CD4-positive, alpha-beta T cell treated with Interleukin-12 subunit alpha and Interleukin-12 subunit beta, for 1 hour (primary cell): Measurements from ENCODE around the gene KLHDC8B.

Source experiments
- DNase-seq: peaks from one replicate; pipeline ENCODE4 v3.0.0-alpha.2; 2020

The KLHDC8B gene

DNA sequence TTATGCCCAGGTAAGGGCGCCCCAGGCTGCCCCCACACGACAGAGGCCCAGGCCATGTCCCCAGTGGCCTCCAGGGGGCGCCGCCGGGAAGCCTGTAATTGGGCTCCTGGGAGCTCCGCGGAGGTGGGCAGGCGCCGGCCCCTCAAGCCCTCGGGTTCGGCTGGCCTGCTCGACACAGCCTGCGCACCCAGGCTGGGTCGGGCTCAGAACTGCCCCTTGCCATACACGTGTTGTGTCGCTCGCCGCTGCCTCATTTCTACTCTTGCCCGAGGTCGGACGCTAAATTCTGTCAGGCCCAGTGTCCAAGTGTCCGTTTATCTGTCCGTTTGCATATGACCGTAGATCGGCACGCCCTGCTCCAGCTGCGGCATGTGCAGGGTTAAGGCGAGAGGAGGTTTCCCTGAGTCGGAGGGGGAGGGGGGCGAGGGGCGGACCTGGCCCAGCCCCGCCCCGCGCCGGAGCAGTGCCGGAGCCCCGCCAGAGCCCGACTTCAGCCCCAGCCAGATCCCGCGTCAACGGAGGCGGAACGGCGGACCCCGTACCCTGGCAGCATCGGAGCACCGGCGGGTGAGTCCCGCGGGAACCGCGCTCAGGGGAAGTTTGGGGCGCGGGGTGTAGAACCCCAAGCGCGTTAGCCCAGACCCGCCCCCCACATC is at the start of gene KLHDC8B:
TSS of gene KLHDC8B (plus strand) at position 480 of the 656 bp plus-strand sequence. CDS start 1,172 bp downstream, outside the sequence.
- DNase-seq, result peak; percentile 83

DNA sequence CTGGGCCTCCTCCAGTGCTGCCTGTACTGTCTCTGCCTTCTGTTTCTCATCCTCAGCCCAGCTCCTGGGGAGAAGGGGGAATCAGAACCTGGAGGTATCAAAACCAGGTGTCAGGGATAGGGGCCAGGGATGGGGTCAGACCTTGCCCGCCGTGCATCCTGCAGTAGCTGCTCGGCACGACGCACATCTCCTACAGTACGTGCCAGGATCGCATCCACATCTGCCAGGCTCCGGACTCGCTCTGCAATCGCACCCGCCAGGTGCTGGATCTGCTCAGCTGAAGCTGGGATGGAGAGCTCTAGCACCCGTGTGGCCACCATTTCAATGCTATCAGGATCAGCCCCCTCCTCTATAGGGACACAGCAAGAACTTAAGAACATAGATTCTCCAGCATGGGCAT is 49.4 kb upstream of the KLHDC8B start:
- no peak for DNase-seq

DNA sequence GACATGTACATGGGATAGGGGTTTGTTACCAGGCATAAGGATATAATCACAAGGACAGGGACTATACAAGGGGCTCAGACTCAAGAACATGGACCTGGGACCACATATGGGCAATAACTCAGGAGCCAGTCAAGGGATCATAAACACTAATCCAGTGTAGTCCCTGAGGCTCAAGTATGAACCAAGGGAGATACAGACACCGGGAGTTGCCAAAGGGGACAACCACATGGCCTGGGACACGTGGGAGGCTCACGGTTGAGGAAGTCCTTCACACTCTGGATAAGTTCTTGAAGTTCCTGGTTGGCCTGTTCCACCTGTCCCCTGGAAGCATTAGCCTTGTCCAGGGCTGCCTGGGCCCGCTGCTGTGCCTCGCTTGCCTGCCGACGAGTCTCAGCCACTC is 48.9 kb upstream of the KLHDC8B start:
- no peak for DNase-seq

DNA sequence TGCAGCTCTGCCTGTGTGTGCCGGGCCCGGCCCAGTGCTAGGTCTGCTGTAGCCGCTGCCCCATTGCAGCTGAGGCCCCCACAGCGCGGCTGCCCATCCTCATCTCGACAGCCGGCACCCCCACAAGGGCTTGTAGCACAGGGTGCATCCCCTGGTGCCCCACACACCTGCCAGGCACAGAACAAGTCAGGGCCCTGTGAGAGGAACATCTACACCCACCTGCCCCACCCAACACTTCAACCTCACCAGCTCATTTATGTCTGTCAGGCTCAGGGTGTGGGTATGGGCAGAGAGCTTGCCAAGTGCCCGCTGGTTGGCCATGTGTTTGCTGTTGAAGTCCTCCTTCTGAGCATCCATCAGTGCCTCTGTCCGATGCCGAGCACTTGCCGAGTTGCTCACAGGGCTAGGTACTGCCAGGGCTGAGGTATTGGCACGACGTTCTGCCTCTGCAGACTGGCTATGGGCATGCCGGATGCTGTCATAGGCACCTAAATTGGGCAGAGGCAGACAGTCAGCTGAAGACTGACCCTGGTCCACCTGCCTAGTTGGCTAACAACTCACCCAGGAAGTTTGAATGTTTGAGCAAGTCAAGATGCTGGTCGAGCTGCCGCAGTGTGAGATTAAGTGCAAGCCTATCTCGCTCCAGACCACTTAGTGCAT is 48.4 kb upstream of the KLHDC8B start:
- DNase-seq, result no peak

DNA sequence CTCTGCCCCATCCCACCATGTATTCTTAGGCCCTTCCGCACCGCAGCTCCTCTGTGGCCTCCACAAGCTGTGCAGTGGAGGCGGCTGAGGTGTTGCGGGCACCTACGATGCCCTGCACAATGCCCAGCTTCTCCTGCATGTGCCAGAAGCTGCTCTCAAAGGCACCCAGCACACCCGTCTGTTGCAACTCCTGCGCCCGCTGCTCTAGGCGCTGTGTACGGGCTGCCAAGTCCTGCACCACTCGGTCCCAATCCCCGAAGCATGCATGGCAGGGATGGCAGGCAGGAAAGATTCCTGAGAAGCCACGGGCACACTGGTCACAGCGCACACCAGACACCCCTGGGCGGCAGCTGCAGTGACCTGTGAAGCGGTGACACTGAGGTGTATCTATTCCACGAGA is 47.7 kb upstream of the KLHDC8B start:
- DNase-seq, result no peak

DNA sequence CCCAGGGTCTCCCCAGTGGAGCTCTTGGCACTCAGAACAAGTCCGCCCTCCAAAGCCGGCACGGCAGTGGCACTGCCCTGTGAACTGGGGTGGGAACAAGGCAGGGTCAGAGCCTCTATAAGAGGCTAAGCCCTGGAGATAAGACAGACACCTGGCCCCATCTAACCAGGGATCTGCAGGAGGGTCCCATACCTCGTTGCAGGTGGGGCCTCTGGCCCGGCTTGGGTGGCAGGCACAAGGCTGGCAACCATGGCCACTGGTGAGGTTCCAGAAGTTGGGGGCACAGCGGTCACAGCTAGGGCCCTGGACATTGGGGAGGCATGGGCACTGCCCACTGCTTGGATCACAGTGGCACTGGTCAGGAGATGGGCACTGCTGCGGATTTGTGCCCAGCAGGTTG is 47.2 kb upstream of the KLHDC8B start:
- DNase-seq, result no peak

DNA sequence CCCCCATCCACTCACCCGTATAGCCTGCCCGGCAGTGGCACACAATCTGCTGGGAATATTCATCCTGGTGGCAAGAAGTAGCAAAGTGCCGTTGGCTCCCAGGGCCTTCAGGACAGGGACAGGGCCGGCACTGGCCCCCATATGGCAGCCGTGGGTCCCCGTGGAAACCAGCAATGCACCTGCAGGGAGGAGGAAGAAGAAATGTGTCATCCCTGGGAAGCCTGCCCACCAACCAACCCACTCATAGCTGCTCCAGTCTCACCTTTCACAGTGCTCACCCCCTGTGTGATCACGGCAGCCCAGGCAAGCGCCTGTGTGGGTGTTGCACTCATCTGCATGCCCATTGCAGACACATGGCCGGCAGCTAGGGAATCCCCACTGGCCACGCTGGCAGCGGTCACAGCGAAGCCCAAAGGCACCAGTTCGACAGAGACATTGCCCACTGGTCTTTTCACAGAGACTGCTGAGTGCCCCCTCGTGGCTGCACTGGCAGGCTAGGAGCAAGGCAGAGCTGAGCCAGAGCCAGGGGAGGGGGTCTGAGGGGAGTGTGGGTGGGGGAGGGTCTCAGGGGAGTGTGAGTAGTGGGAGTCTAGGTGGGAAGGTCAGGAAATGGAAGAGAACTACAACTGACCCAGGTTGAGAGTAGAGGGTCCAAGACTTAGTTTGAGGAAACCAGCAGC is 46.3 kb upstream of the KLHDC8B start:
- no peak for DNase-seq

DNA sequence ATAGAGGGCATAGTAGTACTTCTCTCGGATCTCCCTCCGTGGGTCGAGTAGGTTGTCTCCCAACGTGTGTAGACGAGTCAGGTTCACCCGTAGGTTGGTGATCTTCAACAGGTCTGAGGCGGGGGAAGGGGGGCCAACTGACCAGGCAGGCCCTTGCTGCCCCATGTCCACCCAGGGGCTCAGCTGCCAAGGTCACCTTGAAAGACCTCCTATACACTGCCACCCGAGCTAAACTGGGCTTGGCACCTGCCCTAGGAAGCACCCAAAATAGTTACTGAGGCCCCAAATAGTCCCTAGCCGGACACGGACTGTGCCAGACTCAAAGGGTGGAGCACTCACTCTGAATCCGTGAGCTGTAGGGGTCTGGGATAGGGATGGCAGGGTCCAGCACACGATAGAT is 40.4 kb upstream of the KLHDC8B start:
- no peak for DNase-seq

DNA sequence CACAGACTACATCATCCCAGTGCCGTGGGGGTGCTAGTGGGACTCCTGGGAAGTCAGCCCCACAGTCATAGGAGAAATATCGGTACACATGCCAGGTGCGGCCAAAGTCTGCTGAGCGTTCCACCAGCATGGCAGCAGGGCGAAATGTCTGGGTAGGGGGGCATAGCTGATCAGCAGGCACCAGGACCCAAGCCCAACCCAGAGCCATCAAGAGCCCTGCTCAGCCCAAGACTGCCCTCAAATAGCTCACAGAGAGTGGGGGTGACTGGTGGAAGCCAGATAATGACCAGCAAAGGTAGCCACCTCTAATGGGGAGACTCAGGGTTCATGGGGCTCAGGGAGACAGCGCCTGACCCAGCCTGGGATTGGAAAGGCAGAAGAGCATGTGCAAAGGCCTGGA is 39.8 kb upstream of the KLHDC8B start:
- DNase-seq, result no peak

DNA sequence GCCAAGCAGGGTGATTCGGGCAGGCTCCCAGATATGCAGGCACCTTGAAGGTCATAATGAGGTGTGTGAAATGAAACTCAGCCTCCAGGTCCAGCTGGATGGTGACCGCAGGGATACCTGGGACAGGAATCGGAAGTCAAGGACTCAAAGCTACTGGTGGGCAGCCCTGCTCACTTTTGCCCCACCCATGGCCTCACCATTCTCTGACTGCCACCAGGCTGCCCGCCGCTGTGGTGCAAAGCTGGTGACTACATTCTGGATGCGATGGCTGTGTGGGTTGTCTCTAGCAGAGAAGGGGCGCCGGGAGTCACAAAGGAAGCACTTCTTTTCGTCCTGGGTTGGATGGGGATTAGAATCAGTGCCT is 39.3 kb upstream of the KLHDC8B start:
- no peak for DNase-seq

DNA sequence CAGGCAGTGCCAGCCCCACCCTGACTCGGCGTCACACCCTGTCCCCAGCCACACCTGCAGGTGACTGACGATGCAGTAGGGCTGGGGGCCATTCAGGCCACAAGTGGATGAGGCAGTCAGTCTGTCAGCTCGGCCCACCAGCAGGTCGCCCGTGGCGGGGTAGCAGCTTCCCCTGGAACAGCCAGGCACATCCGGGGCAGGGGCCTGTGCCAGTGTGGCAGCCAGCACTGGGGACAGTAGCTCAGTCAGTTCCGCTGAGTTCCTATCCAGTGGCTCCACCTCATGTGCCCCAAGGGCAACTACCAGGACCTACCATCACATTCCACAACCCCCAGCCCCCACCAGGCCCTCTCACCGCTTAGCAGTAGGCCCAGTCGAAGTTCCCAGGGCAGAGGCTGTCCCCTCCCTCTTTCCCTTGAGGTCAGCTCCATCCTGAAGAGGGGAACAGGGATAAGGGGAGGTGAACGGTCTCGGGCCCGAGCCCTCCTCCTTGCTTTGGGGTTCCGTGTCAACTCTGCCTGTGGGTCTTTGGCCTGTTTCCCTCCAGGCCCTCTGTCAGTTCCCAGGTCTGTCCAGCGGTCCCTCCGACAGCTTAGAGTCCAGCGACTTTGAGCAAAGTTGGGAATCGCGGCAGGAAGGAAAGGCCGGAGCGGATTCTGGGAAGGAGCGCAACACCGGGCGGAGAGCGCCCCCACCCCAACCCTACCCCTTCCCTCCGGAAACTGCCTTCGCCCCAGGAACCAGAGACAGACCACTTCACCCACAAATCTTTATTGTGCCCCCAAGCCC is 38.8 kb upstream of the KLHDC8B start, which contains the start of gene LAMB2:
TSS of gene LAMB2 (minus strand) at position 614 of the 789 bp plus-strand sequence. CDS start at position 431, 183 bp downstream.
- DNase-seq, result no peak

DNA sequence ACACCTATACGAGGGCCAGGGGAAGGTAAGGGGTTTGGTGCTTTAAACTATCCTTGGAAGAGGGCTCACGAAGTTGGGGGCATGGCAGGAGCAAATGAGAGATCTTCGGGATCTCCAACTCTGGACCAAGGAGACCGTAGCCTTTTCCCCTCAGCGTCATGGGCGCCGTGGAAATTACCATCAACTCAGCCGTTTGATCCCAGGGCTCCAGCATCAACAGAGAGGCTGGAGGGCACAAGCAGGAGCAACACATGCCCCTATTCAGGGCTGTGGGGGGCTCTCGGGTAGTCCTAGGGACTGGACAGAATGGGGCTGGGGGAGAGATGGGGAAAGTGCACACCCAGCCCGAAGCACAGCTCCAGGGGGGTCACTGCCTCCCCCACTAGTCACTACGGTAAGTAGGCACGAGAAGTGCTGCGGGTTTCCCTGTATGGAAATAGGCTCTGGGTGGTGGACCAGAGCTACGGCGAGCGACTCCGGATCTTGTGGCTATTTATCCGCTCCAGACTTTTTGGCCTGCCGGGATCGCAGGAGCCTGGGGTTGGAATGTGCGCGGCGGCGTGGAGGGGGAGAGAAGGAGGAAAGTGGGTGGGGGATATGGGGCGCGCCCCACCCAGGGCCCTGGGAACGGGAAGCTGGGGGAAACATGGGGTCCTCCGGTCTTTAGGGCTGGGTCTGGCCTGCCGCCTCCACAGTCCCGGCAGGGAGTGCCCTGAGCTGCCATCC is 38.0 kb upstream of the KLHDC8B start:
- no peak for DNase-seq

DNA sequence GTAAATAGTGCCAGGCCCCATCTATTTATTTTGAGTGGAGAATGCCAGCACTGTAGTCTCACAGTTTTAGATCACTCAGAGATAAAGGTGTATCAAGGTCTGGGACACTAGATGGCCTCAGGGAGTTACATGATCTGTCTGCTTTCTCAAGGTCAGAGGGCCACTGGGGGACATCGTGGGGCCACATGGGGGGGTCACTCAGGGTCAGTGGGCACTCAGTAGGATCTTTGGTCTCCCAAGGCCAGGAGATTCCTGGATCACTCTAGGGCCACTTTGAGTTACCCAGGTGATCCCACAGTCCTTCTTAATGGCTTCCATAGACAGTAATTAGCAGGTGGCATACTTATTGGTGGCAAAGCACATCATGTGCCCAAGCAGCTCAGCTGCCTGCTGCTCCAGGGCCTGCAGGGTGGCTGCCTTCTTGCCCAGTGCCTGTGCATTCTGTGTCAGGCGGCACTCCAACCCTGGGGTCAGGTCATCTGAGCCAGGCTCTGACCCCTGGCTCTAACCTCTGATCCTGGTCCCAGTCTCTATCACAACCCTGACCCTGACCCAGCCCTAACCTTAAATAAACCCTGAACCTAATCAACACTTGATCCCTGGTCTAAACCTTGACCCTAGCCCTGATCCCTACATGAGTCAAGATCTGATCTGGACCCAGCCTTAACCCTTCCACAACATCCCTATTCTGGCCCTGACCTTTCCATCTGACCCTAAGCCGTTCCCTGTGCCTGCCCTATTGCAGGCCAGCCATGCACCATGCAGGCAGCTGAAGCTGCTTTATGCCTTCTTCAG is 36.7 kb upstream of the KLHDC8B start:
- DNase-seq, result no peak

DNA sequence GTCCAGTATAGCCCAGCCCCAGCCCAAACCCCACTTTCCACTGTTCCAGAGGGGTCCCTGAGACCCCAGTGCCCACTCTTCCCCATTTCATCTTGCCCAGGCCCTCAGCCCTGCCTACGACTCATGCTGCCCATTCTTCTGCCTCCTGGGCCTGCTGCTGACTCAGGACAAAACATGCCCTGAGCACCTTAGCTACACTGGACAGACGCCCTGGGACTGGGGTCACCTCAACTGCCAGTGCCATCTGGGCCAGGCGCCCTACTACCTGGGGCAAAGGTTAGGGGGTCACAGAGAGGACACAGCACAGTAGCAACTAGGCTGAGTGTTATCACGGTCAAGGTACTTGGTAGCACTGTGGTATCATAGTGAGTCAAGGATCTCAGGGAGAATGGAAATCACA is 35.9 kb upstream of the KLHDC8B start:
- no peak for DNase-seq

DNA sequence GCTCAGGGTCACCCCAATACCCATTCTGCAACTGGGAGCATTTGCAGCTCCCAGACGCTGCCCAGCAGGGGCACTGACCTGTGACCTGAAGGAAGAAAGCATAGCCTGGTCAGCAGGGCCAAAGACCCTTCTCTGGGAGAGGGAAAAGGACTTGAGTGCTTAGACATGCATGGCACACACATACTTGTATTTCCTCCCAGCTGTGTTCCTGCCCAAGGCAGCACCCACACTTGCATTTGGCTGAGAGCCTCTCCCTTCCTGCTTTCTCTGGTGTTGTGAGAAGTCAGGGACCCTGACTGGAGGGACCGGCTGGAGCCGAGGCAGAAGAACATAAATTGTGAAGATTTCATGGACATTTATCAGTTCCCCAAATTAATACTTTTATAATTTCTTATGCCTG is 31.3 kb upstream of the KLHDC8B start:
- DNase-seq, result no peak

DNA sequence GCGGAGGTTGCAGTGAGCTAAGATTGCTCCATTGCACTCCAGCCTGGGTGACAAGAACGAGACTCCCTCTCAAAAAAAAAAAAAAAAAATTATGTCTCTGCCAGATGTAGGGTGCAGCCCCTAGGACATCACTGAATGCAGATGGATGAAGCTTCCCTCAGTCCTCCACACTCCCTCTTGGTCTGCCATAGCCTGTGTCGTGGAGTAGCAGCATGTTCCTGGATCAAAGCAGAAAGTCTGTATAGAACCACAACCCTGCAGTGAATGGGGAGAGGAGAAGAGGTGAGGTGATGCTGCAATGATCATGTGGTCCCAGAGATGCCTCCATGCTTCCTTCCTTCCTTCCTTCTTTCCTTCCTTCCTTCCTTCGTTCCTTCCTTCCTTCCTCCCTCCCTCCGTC is 23.2 kb upstream of the KLHDC8B start:
- no peak for DNase-seq

DNA sequence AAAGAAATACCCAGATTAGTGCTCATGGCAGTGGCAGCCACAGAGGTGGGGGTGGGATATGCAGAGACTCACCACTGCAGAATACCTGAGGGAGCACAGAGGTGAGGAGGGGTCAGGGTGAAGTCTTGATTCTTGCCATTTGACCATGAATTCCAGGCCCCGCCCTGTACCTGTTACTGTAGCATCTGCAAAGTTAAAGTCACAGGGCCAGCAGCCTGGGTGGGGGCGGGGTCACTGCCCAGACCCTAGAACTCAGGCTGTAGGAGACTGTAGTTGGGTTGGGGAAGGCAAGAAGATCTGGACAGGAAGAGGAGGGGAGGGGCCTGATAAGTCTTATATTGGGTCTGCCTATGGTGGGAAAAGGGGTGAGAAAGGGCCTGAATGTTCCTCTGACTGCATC is 19.8 kb upstream of the KLHDC8B start:
- DNase-seq, result no peak

DNA sequence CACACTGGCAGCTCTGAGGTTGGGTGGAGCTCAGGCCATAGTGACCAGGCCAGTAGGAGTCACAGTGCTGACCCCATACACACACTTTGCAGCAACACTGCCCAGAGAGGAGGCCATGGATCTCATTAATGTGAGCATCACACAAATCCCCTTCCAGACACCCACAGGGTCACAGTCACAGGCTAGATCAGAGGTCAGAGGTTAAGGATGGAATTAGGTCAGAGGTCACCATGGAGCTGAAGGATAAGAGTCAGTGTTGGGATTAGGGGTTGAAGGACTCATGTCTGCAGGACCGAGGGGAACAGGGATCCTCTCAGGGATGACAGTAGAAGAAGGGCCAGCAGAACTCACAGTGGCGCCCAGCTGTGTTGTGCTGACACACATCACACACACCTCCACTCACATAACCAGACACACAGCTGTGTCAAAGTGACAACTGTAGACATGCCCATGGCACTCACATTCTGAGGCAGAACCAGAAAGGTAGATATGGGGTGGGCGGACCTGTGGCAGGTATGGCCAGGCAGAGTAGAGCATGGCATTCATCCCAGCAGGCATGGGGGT is 18.0 kb upstream of the KLHDC8B start:
- DNase-seq, result no peak

DNA sequence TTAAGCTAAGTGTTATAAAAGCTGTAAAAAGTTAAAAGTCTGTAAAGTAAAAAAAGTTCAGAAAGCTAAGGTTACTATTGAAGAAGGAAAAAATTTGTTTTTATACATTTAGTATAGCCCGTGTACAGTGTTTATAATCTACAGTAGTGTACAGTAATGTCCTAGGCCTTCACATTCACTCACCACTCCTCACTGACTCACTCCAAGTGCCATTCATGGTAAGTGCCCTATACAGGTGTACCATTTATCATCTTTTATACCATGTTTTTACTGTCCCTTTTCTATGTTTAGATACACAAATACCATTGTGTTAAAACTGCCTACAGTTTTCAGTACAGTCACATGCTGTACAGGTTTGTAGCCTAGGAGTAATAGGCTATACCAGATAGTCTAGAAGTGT is 14.1 kb upstream of the KLHDC8B start:
- DNase-seq, result no peak

DNA sequence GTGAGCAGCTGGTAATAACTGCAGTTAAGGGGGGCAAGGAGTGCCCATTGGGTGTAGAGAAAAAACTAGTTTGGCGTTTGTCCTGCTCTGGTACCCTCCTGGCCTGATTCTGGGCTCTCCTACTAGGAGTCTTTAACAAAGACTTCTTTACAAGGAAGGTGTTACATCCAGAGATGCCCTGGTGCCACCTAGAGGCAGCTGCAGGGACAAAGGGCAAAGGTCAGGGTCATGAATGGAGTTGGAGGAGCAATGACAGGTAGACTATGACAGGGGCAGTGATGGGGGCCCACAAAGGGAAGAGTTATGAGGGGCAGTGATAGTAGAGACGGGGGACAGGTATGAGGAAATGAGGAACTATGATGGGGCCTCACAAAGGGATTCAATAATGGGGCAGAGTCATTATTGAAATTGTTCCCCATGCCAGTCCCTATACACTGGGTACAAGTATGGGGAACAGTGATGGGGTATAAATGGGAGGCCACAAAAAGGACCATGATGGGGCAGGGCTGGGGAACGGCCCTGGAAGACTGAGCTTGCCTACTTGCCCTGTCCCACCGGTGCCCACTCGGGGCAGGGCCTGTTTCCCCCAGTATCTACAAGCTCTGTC is 13.2 kb upstream of the KLHDC8B start:
- DNase-seq, result peak; percentile 70

DNA sequence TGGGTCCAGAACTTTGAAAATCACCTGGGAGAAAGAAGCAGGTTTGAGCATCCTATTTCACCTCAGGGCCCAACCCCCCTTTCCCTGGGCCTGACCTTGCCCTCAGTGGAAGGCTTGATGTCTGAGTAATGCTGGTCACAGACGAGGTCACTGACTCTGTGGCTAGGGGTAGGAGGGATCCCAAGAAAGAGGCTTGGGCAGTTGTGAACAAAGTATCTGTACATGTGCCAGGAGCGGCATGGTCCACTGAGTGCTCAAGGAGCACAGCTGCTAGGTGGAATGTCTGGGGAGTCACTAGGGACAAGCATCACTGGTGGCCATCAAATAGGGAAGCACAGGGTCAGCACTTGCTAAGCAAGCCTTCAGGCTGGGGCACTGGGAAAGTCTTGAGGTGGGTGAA is 12.6 kb upstream of the KLHDC8B start:
- DNase-seq, result no peak
